Activated CD4-positive, alpha-beta T cell treated with anti-CD3 and anti-CD28 coated beads, Interleukin-2, amount 50 U/mL, for 48 hours (primary cell): Measurements from ENCODE around the gene TREML2.
"Not testable (repeated sequence)": the region's sequence is repeated elsewhere in the genome, so short reads cannot be mapped to it uniquely, and the experiment has no call there.

Experiments
- DNase-seq, 2 experiments: peaks; one replicate each; pipeline ENCODE4 v3.0.0-alpha.2; 2020

TREML2 gene, protein sequence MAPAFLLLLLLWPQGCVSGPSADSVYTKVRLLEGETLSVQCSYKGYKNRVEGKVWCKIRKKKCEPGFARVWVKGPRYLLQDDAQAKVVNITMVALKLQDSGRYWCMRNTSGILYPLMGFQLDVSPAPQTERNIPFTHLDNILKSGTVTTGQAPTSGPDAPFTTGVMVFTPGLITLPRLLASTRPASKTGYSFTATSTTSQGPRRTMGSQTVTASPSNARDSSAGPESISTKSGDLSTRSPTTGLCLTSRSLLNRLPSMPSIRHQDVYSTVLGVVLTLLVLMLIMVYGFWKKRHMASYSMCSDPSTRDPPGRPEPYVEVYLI

DNA sequence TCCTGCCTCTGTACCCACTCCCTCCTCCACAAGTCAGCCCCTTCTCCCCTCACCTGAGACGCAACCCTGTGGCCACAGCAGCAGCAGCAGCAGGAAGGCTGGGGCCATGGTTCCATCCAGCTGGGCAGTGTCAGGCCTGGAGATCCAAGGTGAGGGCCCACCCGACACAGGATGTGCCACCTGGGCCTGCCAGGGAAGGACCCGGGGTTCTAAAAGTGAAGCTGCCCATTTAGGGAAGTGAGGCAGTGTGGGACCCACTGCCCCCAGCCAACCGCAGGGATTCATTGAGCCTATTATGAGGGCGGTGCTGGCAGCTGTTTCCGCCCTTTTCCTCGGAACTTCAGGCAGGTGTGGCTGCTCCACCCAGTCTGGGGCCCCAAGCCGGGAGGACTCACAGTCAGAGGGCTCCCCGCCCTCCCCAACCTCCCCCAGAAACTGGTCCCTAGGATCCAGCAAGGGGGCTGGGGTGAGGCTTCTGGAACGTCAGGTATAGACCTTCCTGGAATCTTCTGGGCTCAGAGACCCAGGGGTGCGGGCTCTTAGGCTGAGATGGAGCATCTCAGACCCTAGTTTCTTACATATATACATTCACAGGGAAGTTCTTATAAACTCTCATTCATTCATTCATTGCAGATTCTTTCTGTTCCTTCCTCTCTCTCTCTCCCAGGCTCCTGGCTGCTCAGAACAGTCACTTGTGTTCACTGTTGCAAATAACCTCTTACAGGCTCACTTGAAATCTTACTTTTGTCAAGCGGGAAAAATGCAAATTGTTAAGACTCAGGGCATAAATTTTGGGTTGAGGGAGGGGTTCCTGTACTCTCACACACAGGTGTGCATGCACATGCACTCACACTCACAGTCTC is at the start of gene TREML2:
TREML2 (minus strand) TSS at position 249 of the 863 bp plus-strand sequence; CDS start at position 108, 141 bp downstream.
- peak; percentile 34 to 43 for DNase-seq

DNA sequence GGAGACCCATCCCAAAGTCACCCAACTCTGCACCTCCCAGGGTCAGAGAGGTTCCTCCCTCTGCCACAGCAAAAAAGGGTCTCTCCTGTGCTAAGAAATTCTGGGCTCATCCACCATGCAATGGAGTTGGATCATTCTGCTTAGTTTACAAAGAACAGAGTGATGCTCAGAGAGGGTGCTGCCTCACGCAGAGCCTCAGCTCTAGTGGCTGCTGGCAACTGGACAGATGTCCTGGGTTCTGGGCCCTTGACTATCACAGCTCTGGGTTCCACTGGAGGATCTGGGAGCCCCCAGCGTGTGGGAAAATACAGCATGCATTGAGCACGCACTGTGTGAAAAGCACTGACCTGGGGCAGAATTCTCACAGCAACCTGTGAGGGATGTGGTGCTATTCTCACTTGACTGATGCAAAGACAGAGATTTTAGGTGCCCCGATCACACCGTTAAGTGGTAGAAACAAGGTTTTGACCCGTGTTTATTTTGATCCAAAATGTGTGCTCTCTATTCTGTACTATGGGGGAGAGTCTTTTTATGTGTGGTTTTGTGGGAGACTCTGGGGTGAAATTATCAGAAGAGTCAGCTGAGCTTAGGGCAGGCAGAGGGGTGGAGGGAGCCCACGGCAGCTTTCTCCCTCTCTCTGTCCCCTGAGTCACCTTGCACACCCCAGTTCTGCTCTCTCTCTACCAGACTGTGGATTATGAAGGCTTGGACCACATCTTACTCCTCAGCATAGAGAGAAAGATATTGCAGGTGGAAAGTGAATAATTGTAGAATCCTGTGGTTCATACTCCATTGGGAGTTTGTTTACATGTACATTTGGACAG is 47.1 kb upstream of the TREML2 start:
- DNase-seq, result no peak

DNA sequence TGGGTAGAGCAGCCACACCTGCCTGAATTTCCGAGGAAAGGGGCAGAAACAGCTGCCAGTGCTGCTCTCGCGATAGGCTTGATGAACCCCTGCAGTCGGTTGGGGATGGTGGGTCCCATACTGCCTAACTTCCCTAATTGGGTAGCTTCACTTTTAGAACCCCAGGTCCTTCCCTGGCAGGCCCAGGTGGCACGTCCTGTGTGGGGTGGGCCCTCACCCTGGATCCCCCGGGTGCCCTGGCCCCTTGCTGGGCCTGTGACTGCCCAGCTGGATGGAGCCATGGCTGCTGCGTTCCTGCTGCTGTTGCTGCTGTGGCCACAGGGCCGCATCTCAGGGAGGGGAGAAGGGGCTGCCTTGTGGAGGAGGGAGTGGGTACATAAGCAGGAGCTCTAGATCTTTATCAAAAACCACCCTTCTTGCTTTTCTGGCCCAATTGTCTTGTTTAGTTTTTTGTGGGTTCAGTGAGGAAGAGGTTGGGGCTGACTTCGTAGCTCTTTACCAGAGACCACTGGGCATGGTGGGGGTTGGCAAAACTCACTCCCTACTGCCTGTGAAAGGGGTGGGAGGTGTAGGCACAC is 46.4 kb upstream of the TREML2 start:
- no peak for DNase-seq

DNA sequence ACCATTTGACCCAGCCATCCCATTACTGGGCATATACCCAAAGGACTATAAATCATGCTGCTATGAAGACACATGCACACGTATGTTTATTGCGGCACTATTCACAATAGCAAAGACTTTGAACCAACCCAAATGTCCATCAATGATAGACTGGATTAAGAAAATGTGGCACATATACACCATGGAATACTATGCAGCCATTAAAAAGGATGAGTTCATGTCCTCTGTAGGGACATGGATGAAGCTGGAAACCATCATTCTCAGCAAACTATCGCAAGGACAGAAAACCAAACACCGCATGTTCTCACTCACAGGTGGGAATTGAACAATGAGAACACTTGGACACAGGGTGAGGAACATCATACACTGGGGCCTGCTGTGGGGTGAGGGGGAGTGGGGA is 45.6 kb upstream of the TREML2 start:
- DNase-seq, result not testable (repeated sequence)

DNA sequence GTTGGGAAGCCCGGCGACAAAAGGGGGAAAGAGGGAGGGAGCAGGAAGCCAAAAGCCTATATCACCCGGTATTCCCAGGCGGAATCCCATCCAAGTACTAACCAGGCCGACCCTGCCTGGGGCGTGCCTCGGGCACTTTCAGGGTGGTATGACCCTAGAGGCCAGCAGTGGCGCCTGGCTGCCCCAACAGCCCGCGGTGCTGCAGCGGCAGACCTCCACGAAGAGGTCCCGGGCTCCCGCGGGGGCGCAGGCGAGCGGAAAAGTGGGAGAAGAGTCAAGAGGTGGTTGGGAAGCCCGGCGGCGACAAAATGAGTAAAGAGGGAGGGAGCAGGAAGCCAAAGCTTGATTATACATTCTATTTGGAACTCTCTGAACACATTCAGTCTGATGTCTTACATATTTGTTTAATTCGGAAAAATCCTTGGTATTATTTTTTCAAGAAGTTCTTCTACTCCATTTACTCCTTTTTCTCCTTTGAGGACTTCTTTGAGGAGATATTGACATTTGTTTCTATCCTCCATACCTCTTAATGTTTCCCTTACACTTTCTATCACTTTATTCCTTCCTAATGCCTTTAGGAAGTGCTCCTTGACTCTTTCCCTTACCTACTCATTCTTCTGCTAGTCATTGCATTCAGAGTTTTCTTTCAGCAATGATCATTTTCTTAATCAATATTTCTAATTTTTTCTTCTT is 38.7 kb upstream of the TREML2 start:
- no peak for DNase-seq

DNA sequence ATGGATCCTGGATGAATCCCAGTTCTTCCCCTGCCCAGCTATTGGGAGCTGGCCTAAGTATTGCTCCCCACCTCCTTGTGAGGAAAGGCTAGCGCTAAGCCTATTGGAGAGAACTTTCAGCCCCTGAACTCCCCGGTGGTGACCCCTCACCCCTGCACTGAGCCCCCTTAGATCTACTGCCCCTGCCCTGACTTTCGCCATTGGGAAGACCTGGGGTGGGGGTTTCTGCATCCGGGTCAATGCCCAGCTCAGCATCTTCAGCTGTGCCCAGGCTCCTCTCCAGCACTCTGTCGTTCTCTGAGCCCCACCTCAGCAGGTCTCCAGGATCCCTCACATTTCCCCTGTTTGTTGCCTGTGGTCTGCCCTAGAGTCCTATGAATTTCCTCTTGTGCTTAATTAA is 36.2 kb upstream of the TREML2 start:
- DNase-seq, result no peak

DNA sequence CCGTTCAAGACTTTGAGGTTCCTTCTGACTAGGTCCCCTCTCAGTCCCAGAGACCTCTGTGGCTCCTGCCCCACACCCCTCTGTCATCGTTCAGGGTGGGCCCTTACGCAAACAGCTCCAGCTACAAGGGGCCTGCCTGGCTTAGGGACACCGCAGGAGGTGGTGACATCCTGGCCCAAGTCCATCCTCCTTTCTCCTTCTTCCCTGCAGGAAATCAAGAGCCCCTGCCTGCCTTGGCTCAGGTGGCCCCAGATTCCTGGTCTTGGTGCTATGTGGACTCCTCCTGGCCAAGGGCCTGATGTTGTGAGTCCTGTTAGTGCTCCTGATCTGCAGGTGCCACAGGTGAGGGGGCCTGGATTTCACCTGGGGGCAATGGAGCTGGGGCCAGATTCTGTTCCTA is 35.3 kb upstream of the TREML2 start:
- no peak for DNase-seq

DNA sequence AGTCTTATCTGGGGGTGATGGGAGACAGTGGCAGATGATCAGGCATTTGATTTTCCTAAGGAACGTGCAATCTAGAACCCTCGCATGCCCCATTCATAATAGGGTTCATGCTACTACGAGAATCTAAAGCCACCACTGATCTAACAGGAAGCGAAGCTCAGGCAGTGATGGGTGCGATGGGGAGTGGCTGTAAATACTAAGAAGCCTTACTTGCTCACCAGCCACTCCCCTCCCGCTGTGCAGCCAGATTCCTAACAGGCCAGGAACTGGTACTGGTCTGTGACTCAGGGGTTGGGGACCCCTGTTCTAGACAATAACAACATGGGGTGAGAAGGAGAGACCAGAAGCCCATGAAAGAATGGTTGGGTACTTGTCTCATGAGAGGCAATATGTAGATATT is 31.7 kb upstream of the TREML2 start:
- no peak for DNase-seq

DNA sequence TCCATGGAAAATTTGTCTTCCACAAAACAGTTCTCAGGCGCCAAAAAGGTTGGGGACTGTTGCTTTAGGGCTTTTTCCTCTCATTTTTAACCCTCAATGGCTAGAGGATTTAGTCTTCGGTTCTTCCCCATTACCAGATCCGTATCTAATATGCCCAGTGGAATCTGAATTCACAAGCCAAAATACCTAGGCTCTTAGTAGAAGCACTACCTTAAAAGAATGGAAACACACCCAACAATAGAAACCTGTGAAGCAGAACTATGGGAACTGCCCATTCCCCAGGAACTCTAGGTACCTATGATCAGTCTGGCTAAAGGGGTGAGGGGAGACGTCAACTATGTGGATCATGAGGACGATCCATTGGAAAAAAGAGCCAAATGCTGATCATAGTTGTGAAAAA is 30.3 kb upstream of the TREML2 start:
- DNase-seq, result no peak

DNA sequence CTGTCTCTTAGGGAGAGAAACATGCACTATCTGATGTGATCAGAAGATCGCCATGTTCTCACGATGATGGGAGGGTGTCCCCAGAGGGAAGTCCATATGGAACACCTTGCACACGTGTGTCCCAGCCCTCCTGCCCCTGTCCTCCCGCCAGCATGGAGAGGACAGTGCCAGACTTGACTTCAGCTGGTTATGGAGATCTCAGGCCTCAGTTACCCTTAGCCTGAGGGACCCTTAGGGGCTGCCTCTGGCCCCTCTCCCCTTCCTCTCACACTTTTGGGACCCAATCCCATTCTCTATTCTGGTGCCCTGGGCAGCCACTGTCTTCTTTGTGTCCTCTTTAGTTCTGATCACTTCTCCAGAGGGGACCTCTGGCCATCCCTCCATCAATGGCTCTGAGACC is 28.8 kb upstream of the TREML2 start:
- DNase-seq, result no peak

DNA sequence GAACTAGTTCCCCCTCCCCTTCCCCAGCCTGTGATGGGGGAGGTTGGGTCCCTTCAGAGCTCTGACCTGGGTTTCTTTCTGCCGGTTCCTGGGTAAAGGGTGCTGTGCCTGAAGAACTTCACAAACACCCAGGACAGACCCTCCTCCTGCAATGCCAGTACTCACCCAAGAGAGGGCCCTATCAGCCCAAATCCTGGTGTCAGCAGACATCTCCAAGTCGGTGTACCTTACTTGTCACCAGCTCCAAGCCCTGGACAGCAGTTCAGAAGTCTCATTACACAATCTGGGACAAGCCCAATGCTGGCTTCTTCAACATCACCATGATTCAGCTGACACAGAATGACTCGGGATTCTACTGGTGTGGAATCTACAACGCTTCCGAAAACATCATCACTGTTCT is 27.7 kb upstream of the TREML2 start:
- no peak for DNase-seq

DNA sequence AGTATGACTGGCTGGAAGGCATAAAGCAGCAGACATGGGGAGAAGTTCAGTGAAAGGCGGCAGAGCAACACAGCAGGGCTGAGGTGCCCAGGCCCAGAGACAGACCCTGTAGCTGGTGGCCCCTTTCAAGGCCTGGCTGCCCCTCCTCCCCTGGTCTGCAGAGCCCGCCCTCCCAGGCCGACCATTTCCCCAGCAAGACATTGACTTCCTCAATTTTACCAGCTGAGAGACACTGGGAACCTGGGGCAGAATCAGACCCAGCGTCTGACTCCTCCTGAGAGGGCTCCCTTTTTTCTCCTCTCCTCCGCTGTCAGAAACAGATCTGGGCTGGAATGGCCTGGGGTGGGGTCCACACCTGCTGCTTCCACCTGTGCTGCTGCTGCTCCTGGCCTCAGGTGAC is 27.1 kb upstream of the TREML2 start, which contains the start of gene TREML4:
TREML4 (plus strand) TSS at position 254 of the 400 bp plus-strand sequence; CDS start at position 333, 79 bp downstream.
- no peak for DNase-seq

DNA sequence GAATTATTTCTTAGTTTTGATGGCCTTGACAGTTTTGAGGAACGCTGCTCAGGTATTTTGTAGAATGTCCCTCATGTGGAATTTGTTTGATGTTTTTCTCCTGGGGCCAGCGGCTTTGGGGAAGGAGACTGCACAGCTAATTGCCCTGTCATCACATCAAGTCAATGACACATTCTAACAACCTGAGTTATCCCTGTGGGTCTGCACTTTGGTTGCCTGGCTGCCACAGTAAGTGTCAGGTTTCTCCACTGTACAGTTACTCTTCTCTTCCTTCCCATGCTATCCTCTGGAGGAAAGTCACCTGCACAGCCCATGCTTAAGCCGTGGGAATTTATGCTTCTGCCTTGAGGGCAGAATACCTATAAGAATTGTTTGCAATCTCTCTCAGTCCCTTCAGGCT is 25.8 kb upstream of the TREML2 start:
- no peak for DNase-seq

DNA sequence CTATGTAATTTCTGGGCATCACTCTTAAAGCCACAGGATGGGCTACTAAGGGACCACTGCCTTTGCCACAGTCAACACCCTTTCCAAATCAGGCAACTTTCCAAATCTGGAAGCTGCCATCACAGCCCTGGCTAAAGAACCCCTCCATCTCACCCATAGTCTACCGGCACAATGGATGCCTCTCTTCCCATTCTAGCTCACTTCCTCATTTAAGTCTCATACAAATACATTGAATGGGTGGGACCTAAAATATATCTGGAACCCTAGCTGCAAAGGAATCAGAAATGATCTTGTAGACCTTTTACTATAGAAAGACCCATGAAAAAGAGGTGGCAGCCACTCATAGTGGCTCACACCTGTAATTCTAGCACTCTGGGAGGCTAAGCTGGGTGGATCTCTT is 23.9 kb upstream of the TREML2 start:
- DNase-seq, result no peak

DNA sequence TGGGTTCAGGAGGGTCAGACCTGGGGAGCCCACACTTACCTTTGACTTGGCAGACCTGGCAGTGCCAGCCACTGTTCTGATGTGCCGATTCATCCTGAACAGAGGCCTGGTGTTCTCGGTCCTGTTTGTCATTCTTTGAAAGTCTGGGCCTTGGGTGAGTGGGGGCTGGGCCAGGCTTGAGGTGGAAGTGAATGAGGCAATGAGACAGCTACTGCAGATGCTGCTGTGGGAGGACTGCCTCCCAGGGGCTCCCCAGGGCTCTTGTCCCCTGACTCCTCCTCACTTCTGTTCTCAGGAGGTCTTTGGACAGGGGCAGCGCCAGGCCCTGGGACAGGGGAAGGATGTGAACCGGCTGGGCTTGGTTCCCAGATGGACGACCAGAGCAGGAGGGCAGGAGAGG is 21.6 kb upstream of the TREML2 start:
- no peak for DNase-seq

DNA sequence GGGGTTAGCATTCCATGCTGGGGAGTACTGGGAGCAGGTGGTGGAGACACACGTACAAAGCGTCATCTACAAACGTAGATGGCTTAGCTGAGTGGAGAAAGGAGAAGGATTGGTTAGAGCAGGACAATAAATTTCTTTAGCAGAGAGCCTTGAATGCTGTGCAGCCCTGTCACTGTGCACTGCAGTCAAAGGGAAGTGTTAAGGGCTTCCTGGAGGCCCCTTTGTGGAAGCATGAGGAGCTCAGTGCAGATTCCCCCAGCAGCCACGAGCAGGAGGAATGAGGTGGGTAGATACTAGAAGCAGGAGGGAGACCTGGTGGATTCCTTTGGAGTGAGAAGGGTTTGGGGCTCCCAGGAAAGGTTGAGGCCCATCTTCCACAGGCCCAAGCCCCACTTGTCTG is 21.1 kb upstream of the TREML2 start:
- DNase-seq, result no peak

DNA sequence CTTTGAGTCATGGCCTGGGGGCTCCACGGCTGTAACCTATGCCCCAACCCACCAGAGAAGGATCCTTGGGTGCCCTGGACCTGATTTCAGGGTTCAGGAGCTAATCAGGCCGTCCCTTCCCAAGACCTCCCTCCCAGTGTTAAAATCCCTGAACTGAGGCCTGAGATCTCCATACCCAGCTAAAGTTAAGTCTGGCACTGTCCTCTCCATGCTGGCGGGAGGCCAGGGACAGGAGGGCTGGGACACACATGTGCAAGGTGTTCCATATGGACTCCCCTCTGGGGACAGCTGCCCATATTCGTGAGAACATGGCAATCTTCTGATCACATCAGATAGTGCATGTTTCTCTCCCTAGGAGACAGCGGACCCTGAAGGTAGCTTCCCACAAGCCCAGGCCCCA is 15.7 kb upstream of the TREML2 start:
- DNase-seq, result no peak

DNA sequence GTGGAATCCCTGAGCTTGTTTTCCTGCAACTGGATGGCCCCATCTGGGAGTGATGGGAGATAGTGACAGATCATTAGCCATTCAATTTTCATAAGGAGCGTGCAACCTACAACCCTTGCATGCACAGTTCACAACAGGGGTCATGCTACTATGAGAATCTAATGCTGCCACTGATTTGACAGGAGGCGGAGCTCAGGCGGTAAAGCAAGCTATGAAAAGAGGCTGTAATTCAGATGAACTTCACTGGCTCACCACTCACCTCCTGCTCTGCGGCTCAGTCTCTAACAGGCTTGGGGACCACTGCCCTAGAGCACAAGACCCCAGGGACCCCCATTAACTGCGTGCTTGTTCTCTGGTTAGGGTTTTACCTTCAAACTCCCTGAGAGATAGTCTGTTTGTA is 14.8 kb upstream of the TREML2 start:
- no peak for DNase-seq

DNA sequence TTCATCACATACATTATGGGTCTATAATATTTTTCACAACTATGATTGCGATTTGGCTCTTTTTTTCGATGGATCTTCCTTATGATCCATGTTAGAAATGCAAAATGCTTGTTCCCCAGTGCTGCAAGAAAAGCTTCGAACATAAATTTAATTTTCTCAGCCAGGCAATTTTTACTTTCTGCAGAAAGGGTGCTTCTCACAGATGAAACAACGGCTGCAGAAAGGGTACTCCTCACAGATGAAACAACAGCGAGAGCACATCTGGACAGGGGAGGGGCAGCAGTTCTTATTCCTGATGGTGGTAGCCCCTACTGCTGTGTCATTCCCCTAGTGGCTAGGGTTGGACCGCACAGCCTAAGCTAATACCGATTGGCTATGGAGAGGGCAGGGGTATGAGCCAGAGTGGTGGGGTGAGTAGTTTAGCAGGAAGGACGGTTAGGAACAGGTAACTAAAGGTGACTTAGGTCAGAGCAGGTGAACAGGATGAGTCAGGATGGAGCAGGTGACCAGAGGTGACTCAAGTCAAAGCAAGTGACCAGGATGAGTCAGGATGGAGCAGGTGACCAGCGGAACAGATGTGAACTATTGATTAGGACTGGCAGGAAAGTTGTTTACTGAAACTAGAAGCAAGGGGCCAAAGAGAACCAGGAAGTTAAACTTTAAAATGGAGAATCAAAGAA is 13.8 kb upstream of the TREML2 start:
- DNase-seq, result no peak

DNA sequence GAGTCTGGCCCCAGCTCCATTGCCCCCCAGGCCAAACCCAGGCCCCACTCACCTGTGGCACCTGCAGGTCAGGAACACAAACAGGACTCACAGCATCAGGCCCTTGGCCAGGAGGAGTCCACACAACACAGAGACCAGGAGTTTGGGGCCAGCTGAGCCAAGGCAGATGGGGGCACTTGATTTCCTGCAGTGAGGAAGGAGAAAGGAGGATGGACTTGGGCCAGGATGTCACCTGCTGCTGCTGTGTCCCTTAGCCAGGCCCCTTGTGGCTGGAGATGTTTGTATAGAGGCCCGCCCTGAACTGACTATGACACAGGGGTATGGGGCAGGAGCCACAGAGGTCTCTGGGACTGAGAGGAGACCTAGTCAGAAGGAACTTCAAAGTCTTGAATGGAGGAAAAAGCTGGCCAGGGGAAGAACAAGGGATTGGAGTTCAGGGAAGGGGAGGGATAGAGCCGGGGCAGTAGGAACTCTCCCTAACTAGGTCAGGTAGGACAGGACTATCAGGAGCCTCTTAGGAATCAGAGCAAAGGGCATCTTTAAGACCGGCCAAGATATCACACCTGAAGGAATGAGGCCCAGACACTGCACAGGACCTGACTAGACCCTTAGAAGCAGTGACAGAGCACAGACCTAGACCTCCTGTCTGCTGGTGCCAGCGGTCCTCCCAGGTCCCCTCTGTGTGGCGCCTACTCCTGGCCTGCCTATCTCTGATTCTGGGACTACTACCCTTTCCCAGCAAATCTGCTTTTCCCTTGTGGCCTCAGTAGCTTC is 8.8 kb upstream of the TREML2 start:
- no peak for DNase-seq
